GM18873 (cell line): ENCODE results near the gene HOXA9.

Experiments used
- ATAC-seq: cut with Tn5 transposase; IDR thresholded peaks from one replicate; pipeline ENCODE4 v1.9.1; 2021; ENCODE audit warnings: mild to moderate bottlenecking, moderate library complexity, moderate number of reproducible peaks; ENCODE audit not compliant: unreplicated experiment, low FRiP score

The HOXA9 gene

GRCh38 chr7:27165089-27165995, at the start of gene HOXA9:
Gene HOXA9, minus strand, starts transcription at chr7:27165537. Its CDS starts 80 bp downstream, at chr7:27165457.
- no peak for ATAC-seq

GRCh38 chr7:27214239-27214950, 49.1 kb upstream of the HOXA9 start:
- ATAC-seq: no peak

- ATAC-seq: no peak
These were observed 48.3 kb upstream of the HOXA9 start for GRCh38 chr7:27213433-27214238.

GRCh38 chr7:27212497-27213432, 47.4 kb upstream of the HOXA9 start:
- no peak for ATAC-seq

GRCh38 chr7:27211764-27212204, 46.4 kb upstream of the HOXA9 start:
- ATAC-seq: no peak

- no peak for ATAC-seq
These were observed 45.7 kb upstream of the HOXA9 start for GRCh38 chr7:27211084-27211446.

- no peak for ATAC-seq
These were observed 45.2 kb upstream of the HOXA9 start for GRCh38 chr7:27210441-27211083.

- no peak for ATAC-seq
These were observed 44.6 kb upstream of the HOXA9 start for GRCh38 chr7:27209933-27210440.

- no peak for ATAC-seq
These were observed 43.7 kb upstream of the HOXA9 start for GRCh38 chr7:27208998-27209397.

GRCh38 chr7:27207348-27207985, 42.1 kb upstream of the HOXA9 start:
- ATAC-seq: no peak

- ATAC-seq: no peak
These were observed 40.3 kb upstream of the HOXA9 start for GRCh38 chr7:27205325-27206280.

GRCh38 chr7:27204851-27205322, 39.5 kb upstream of the HOXA9 start:
- ATAC-seq: no peak

GRCh38 chr7:27203964-27204594, 38.7 kb upstream of the HOXA9 start:
- ATAC-seq: no peak

GRCh38 chr7:27203365-27203953, 38.1 kb upstream of the HOXA9 start:
- no peak for ATAC-seq

GRCh38 chr7:27202862-27203134, 37.5 kb upstream of the HOXA9 start:
- no peak for ATAC-seq

GRCh38 chr7:27202018-27202861, 36.9 kb upstream of the HOXA9 start:
- ATAC-seq: no peak
